HCEC 1CT (cell line): ENCODE results near the gene CFAP74.

ENCODE experiments used
- DNase-seq: peaks from one replicate; pipeline ENCODE4 v3.0.0-alpha.2; 2017

The CFAP74 gene

GRCh38 chr1:2042830-2043773 lies 39.5 kb upstream of the CFAP74 start:
- DNase-seq, result no peak

- DNase-seq, result no peak
These were observed 38.3 kb upstream of the CFAP74 start for GRCh38 chr1:2041887-2042286.

GRCh38 chr1:2041305-2041704 lies 37.7 kb upstream of the CFAP74 start:
- DNase-seq, result no peak

- no peak for DNase-seq
These were observed 35.7 kb upstream of the CFAP74 start for GRCh38 chr1:2039251-2039650.

- no peak for DNase-seq
These were observed 34.6 kb upstream of the CFAP74 start for GRCh38 chr1:2038229-2038628.

- no peak for DNase-seq
These were observed 33.9 kb upstream of the CFAP74 start for GRCh38 chr1:2037314-2037979.

GRCh38 chr1:2036287-2036686 lies 32.7 kb upstream of the CFAP74 start:
- no peak for DNase-seq

GRCh38 chr1:2033165-2033564 lies 29.6 kb upstream of the CFAP74 start:
- no peak for DNase-seq

- DNase-seq, result no peak
These were observed 29.2 kb upstream of the CFAP74 start for GRCh38 chr1:2032737-2033136.

GRCh38 chr1:2031546-2032540 lies 28.3 kb upstream of the CFAP74 start:
- DNase-seq, result no peak

- no peak for DNase-seq
These were observed 26.7 kb upstream of the CFAP74 start for GRCh38 chr1:2030076-2030871.

- DNase-seq, result no peak
These were observed 26.0 kb upstream of the CFAP74 start for GRCh38 chr1:2029561-2029960.

- DNase-seq, result no peak
These were observed 25.4 kb upstream of the CFAP74 start for GRCh38 chr1:2028870-2029560.

GRCh38 chr1:2027961-2028583 lies 24.5 kb upstream of the CFAP74 start:
- DNase-seq, result no peak

GRCh38 chr1:2025491-2025981 lies 21.9 kb upstream of the CFAP74 start:
- DNase-seq, result no peak

GRCh38 chr1:2024887-2025286 lies 21.3 kb upstream of the CFAP74 start:
- DNase-seq, result no peak

- DNase-seq, result no peak
These were observed 20.9 kb upstream of the CFAP74 start for GRCh38 chr1:2024451-2024850.

GRCh38 chr1:2023187-2023586 lies 19.6 kb upstream of the CFAP74 start:
- DNase-seq, result no peak

- no peak for DNase-seq
These were observed 18.6 kb upstream of the CFAP74 start for GRCh38 chr1:2022063-2022770.

- DNase-seq, result no peak
These were observed 18.0 kb upstream of the CFAP74 start for GRCh38 chr1:2021550-2021949.
